Fibroblast of upper back skin (primary cell): ENCODE data around the gene PRDM1.

Source experiments
- DNase-seq: peaks from one replicate; pipeline ENCODE4 v3.0.0-alpha.2; 2013

Gene PRDM1

DNA sequence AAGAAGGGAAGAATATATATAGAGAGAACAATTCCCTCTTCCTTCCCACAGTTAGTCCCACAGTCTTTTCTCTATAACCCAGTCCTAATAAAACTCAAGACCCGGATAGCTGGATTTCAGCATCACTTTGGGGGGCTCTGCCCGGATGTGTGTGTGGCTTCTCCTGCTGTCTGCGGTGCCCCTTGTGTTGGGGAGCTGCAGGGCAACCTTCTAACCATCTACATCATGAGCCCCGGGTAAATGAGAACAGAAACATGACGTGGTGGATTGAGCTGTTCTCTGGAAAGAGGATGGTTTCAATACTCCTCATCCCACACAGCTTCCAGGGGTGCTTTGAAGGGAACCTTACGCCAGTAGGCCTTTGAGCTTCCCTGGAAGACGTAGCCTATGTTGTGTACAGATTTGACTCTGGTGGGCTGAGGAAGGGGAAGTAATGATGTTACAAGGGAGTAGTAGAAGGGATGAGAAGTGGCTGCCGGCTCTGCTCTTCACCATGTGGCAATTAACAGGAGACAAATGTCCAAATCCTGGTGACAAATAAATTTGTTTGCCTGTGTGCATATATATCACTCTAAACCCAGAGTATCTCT lies 13.5 kb upstream of the PRDM1 start:
- no peak for DNase-seq

DNA sequence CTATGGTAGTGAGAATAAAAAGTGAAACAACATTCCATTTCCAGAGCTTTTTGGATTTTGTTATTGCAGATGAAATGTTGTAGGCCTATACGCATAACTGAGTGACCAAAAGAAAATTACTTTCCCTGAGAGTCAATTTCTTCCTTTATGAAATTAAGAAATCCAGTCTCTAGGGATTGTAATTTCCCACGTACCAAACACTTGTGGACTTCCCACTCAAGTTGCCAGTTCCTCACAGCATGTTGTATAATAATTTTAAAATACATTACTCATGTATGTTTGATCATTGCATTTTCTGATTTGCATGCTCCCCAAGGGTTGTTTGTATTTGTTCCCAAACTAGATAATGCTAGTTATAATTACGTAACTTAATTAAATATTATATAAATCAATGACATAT lies 12.0 kb upstream of the PRDM1 start:
- no peak for DNase-seq

DNA sequence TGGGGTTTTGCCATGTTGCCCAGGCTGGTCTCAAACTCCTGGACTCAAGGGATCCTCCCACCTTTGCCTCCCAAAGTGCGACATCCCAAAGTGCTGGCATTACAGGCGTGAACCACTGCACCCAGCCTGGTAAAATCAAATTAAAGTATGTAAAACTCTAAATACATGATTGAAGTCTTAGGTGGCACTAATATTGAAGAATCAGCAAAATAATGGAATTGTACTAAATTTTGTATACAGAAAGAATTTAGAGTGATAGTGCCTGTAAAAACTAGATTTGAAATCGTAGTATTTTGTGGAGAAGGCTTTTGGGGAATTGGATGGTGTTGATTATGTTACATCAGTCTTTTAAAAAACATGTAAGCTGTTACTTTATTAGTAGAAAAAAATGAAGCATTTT lies 10.0 kb upstream of the PRDM1 start:
- DNase-seq: no peak

DNA sequence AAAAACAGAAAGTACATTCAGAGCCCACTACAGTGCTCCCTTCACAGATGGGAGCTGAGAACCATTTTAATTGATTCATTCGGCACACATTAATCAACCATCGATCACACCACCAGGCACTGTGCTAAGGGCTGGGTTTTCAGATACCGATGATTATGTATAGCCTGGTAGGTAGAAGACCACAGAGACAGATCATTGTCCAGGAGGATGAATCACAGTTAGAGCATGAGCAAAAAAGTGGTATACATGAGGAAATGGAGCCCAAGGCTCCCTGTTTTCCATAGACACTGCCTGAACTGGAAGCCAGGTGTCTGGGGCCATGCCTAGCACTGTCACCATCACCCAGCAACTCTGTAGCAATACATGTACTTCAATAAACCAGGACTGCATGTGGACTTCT lies 9.0 kb upstream of the PRDM1 start:
- peak; percentile 32 for DNase-seq

DNA sequence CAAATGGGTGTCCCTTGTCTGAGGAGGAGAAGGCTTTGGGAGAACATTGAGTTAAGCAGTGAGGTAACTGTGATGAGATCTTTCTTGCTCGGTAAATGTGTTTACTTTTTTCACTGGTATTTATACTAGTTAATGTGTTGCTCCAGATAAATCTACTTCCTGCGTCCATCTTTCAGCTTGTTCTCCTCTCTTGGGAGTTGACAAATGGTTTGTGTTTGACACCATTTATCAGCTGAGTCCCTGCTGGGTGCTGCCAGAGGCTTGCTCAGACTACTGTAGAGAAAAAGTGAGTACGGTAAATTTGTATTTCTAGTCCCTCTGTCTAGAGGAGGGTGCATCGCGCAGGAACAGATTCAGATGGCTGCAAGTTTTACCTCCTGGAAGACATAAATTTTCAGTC lies 8.3 kb upstream of the PRDM1 start:
- no peak for DNase-seq

DNA sequence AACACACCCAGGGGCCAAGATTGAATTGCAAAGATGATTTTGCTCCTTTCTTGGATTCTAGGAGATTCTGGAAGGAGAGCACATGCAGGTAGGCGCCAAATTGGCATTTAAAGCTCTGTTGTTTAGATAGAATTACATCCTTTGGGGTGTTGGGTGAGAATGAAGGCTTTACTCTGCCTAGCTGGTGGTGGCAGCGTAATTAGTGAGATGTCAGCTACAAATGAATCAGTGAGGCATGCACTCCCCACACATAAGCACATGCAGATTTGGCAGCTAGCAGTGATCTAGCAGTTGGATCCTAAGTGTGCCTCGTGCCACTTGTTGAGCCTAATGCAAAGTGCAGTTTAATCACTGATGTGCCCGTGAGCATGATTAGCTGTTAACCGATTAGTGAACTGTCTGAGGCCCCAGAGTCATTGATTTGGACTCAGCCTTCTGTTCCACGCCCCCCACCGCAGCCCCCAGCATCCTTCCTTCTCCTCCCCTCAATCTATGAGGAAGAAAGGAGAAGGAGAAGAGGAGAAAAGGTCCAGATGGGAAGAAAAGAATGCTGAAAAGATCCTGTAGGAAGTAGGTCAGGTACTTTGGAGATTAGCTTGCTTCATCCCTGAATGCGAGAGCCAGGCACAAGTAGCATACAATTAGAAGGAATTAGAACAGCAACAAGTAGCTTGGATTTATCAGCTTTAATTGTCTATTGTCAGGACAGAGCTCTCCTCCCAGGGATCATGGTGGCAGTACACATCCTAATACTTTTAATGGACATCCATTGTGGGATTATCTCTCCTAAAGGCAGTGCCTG lies 6.0 kb upstream of the PRDM1 start:
- DNase-seq: no peak

DNA sequence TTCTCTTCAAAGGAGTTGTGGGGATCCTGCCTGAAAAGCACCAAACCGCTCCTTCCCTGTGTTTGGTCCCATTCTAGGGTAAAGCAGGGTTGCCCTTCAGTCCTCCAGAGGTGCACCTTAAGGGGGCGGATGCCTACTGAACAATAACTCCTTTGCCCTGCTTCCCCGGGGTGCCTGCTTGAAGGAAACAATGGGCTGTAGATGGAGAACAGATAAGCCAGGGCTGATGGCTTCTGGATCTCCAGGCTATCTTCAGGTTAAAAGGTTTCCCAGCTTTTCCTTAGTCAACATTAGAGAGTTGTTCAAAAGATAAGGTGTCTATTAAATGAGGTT lies 5.4 kb upstream of the PRDM1 start:
- no peak for DNase-seq

DNA sequence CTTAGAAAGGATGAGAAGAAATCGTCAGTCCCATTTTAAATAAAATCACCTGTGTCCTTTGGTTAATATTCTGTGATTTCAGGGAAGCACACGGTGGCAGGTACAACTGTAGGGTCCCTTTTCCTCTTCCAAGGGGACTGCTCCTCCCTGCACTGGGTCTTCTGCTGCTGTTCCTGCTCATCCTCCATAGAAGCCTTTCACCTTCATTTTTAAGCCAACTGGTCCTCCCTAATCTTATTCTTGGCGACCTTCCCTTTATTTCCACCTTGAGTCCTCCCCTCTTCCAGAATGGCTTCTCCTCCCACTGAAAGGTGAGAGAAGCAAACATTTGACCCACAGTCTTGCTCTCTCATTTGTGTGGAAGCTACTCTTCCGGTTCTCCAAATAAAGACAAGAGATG lies 4.4 kb upstream of the PRDM1 start:
- no peak for DNase-seq

DNA sequence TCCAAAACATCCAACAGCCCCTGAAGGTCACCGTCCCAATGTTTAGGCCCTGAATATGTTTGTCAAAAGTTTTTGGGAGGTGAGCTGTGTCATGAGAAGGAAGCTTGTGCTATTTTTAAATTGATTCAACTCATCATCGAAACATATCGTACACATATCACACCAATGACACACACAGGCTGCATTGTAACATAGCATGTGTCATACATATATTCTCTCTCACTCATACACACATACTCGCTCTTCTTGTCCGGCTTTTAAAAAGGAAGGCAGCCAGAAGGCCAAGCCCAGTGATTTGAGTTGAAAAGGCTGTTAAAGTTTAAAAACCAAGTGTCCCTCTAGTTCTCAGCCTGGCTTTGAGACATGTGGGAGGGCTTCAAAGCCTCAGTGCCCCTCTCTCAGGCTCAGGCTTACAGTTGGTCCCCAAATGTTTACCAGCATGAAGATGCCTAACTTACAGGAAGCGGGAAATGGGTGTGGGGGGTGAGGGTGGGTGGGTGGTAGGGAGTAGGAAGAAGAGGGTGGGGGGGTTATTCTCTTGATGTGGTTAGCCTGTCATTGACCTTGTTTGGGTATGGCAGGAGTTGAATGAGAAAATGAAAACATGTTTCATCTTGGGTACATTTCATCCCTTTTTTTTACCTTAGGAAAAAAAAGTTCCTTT lies 3.3 kb upstream of the PRDM1 start:
- peak; percentile 88 for DNase-seq

DNA sequence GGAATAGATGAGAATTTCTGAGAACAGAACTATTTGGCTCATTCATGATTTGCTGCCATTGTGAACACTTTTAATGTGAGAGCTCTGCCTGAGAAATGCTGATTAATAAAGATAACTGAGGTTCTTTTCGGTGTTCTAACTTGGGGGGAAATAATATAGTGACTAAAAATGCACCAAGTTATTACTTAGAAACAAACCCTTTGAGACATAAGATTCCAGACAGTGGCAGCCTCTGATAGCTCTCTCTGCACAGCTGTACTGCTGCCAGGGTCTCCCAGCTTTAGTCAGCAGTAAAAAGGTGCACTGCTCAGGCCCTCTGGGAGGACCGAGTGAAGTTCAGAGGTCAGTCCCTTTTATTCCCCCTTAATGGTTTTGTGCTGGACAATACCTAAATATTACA lies 2.5 kb upstream of the PRDM1 start:
- DNase-seq: no peak

DNA sequence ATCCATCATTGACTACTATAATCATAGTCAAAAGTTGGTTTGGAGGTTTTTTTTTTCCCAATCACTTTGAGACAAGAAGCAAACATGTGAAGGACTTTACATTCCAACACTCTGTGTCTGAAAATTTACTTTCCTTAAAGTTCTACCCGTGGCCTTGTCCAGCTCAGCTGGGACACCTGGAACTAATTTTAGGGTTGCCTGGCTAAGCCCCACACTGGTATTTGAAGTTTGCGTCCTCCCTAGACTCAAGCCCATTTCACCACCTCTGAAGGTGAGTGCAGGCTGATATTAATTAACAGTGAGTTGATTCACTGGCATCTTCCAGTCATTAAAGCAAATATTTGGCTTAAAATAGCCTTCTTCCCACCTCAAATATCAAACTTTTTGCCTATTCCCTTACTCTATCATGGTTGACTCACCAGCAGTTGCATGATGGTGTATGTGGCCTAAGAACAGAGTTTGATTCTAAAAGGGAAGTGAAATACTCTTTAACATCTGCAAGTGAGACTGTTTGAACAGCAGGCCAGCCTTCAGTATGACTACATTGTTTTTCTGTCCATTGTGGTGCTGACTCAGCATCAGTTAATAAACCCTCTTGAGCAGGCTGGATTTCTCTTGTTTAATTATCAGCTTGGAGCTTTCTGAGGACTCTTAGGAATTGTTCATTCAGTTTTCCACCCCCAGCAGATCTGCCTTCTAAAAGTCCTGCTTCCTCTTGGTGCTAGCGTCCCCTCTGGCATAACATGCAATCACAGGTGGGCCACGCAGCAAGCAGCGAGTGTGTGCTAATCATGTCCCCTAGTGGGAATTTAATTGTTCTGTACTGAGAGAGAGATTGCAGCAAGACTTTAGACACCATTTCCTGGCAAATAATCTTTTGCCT lies 1.8 kb upstream of the PRDM1 start:
- peak; percentile 95 for DNase-seq

DNA sequence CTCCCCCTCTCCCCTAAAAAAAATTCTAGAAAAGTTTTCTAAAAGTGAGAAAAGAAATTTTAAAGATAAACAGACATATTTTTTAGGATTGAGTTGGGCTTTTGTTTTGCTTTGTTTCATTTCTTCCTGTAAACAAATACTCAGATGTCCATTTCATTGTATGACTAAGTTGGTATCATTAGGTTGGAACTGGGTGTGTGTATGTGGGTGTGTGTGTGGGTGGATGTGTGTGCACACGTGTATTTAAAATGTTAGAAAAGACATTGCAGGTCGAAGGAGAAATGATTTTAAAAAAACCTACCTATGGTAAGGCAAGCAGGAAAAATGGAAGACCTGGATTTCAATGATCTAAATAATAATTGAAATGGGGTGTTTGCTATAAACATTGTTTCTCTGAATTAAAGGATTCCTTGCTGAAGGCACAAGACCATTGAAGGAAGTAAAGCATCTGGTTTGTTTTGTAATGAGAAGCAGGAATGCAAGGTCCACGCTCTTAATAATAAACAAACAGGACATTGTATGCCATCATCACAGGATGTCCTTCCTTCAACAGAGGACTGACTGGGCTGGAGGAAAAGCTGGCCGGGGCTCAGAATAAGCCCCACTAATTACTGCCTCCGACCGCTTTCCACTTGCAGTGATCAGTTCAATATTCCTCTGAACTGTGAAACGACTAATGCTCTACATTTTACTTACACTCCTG lies 996 bp upstream of the PRDM1 start:
- DNase-seq: no peak

DNA sequence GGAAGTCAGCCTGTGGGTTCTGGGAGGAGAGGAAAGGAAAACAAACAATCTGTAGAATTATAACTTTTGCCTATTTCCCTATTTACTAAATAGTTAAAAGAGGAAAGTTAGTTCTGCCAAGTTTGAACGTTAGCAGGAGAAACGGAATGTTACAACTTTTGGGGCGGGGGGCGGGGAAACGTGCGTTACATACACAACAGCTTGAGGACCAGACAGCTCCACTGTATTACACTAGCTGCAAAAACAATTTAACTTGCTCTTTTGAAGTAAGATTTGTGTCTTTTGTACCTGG lies 498 bp upstream of the PRDM1 start:
- DNase-seq: no peak

DNA sequence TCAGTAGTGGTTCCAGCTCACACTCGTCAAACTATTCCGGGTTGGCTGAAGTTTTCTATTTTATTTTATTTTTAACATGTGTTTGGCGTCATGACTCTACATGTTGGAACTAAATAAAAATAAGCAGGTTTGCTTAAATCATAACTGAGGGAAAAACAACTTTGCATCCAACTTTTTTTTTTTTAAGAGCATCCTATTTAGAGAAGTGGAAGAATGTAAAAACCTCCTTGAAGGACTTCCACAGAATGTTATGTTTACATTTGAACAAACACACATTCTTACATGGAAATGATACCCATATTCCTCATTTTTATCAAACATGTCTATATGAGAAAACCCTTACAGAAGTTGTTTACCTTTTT lies 659 bp downstream of the PRDM1 start:
- no peak for DNase-seq

DNA sequence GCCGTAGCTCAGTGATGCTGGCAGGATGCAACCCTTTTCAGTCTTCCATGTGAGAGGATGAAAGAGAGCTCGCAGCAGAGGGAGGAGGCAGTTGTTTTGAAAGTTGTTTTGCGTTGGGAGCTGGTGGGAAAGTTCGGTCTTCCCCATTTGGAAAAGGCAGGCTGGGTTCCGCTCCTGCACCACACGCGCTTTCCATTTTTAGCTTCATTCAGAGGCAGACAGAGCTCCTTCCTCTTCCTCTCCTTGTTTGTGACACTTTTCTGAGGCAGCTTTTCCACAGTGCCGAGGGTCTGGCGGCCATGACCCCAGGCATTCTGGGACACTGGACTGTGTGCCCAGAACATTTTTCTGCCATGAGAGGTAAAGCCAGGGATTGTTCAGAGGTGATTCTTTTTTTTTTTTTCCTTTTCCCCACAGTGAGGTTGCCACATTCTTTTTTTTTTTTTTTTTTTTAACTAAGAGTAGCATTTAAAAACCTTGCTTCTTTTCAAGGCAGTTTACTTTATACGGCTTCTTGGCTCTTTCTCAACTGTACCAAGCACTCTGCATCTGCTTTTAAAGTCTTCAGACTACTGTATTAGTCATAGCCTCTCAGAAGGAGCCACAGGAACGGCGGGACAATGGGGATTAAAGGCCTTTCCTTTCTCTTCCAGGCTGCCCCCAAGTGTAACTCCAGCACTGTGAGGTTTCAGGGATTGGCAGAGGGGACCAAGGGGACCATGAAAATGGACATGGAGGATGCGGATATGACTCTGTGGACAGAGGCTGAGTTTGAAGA lies 1.6 kb downstream of the PRDM1 start:
- DNase-seq: peak; percentile 82

DNA sequence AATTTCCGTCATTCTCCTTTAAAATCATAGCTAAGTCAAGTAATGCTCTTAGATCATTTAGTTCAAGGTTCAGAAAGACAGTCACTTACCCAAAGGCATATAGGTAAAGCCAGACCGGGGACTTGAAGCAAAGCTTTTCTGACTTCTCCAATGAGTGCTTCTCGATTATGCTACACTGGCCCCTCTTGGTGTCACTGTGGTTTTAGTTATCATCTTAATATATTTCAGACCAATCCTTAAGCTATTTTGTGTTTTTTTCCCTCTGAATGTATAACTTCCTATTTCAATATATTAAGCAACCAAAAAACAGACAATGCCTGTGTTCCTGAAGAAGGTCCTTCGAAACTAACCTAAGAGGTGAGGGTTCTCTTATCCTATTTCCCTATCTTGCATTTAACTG lies 3.9 kb downstream of the PRDM1 start:
- peak; percentile 74 for DNase-seq

DNA sequence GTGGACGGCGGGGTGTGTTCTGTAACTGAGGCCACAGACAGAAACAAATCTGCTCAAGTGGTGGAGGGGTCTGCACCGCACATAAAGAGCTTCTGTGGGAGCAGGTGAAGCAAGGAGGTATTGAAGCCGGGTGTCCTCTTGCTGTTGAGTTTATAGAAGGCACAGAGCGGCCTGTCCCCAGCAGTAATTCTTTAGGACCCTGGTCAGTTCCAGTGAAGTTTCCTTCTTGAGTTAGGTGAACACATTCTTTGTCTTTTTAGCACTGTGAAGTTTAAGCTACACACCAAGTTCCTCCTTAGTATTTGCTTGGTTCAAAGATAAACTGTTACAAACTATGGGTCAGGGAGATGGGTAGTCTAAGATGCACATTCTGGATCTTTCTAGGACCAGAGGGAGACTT lies 6.1 kb downstream of the PRDM1 start:
- DNase-seq: no peak

DNA sequence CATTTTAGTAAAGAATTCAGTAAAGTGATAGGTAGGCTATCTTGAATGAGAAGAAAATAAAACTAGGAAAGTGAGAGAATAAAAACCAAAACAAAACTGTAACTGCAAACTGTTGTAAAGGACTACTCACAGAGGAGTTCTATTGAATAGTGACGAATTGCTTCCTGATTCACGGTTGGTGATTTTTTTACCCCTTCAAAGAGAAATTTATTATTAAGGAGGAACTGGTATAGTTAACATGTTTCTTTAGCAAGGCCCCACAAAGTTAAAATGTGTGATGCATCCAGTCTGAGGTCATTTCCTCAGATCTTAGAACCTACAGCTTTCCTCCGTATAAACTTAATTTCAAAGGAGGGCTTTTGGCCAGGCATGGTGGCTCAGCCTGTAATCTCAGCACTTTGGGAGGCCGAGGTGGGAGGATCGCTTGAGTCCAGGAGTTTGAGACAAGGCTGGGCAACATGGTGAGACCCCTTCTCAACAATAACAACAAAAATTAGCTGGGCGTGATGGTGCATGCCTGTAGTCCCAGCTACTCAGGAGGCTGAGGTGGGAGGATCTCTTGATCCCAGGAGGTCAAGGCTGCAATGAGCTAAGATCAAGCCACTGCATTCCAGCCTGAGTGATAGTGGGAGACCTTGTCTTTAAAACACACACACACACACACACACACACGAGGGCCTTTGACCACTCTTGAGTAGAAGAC lies 8.3 kb downstream of the PRDM1 start:
- no peak for DNase-seq

DNA sequence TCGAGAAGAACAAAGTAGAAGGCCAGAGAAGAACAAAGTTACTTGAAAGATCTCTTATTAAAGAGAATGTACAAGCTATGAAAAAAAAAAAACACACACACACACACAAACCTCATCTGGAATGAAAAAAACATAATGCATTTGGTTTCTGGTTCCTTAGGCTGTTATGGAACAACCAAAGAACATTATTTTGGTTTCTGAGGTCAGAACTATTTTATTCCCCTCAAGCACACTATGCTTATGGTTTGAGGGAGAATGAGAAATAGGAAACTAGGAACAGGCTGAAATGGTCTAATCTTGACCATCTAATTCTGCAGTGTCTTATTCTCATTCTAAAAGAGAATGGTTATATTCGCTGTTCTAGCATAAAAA lies 8.8 kb downstream of the PRDM1 start:
- DNase-seq: no peak

DNA sequence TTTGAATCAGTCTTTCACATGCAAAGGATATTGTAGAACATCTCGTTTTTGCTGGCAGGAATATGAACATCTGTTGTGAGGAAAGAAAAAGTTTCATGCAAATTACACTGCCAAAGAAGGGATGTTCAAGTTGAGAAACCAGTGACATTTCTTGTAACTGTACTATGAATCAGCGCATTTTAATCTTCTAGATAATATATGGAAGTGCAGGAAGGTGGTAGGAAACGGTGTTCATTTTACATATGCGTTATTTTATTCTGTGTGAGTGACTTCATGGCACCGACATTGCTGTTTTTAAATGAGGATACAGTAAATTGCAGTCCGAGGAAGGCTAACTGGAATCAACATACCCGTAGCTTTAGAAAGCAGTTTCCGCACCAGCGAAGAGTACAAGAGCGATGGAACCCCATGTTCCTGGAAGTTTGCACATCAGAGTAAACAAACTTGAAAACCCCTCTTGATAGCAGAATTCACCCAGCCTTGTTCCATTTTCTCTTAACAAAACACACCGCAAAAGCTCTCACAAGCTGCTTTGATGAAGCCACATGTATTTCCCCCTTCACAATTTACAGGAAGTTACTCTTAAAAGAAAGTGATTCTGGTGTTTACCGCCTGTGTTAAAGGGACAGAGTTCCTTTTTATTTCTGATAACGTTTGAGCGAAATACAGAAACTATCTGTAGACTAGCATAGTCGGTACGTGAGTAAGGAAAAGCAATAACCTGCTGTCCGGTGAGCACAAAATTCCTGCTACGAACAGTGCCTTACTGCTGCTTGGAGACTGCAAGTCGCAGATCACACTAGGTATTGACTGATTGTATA lies 11.5 kb downstream of the PRDM1 start:
- peak; percentile 78 for DNase-seq
